Keratinocyte (primary cell): Measurements from ENCODE around the gene RBMS3. TPM values are rescaled to one million over a fixed set of nuclear protein-coding genes. Genes with fewer than 3 reads are reported as not detected.

ENCODE experiments used
- DNase-seq: peaks from one replicate; pipeline ENCODE4 v3.0.0-alpha.2; 2011; ENCODE audit warnings: low read depth, missing footprints, low spot score
- FAIRE-seq: peaks from 2 replicates; lab custom pipeline; 2011; peaks lifted over from hg19 to GRCh38; lab: Jason Lieb, UNC
- H2AFZ ChIP-seq: 2 replicates; pipeline ENCODE4 v1.6.0; 2012; ENCODE audit warnings: low read length, control low read depth, inconsistent platforms; ENCODE audit not compliant: control insufficient read depth
- H3K27ac ChIP-seq: 2 replicates; pipeline ENCODE4 v1.5.1; 2011; ENCODE audit warnings: low read length; ENCODE audit not compliant: control insufficient read depth, insufficient read depth
- H3K27me3 ChIP-seq: 3 replicates; pipeline ENCODE4 v1.6.0; 2011; ENCODE audit warnings: low read length; ENCODE audit not compliant: control insufficient read depth, insufficient read depth; ENCODE audit errors: extremely low read depth
- H3K36me3 ChIP-seq, 2 experiments: 2 replicates in 1 of 2; 3 replicates in 1 of 2; pipeline ENCODE4 v1.5.1; 2011; ENCODE audit warnings: low read length in 2 of 2, mild to moderate bottlenecking in 1 of 2; ENCODE audit not compliant: control insufficient read depth in 2 of 2, insufficient read depth in 2 of 2; ENCODE audit errors: extremely low read depth in 1 of 2
- H3K4me1 ChIP-seq: 3 replicates; pipeline ENCODE4 v1.5.1; 2011; ENCODE audit warnings: low read length; ENCODE audit not compliant: control insufficient read depth, insufficient read depth; ENCODE audit errors: extremely low read depth
- H3K4me2 ChIP-seq: 3 replicates; pipeline ENCODE4 v1.6.0; 2011; ENCODE audit warnings: low read depth, low read length; ENCODE audit not compliant: control insufficient read depth, insufficient read depth; ENCODE audit errors: extremely low read depth
- H3K4me3 ChIP-seq, 3 experiments: fragments of 200-600 bp in 1 of 3; sonication (generic) in 1 of 3; 2 replicates in 2 of 3; 3 replicates in 1 of 3; pipeline ENCODE4 v1.5.1; 2011 to 2016; ENCODE audit warnings: low read length in 3 of 3, mild to moderate bottlenecking in 3 of 3, control low read depth in 2 of 3, inconsistent platforms in 1 of 3, low read depth in 1 of 3, mixed read lengths in 1 of 3, mixed run types in 1 of 3, moderate library complexity in 1 of 3; ENCODE audit not compliant: control insufficient read depth in 2 of 3, insufficient read depth in 2 of 3; ENCODE audit errors: extremely low read depth in 1 of 3
- H3K79me2 ChIP-seq: 2 replicates; pipeline ENCODE4 v1.6.0; 2012; ENCODE audit warnings: low read length; ENCODE audit not compliant: control insufficient read depth, insufficient read depth
- H3K9ac ChIP-seq: 3 replicates; pipeline ENCODE4 v1.6.0; 2011; ENCODE audit warnings: low read length; ENCODE audit not compliant: control insufficient read depth, insufficient read depth; ENCODE audit errors: extremely low read depth
- H3K9me1 ChIP-seq: 3 replicates; pipeline ENCODE4 v1.6.0; 2011; ENCODE audit warnings: low read length; ENCODE audit not compliant: control insufficient read depth, insufficient read depth; ENCODE audit errors: extremely low read depth
- H3K9me3 ChIP-seq: 2 replicates; pipeline ENCODE4 v1.5.1; 2012; ENCODE audit warnings: low read depth, low read length; ENCODE audit not compliant: control insufficient read depth
- H4K20me1 ChIP-seq: 3 replicates; pipeline ENCODE4 v1.6.0; 2011; ENCODE audit warnings: low read length; ENCODE audit not compliant: control insufficient read depth, insufficient read depth; ENCODE audit errors: extremely low read depth
- EZH2 ChIP-seq: IDR thresholded peaks from one replicate; pipeline ENCODE4 v1.6.1; 2012; ENCODE audit warnings: inconsistent platforms, mild to moderate bottlenecking, low read length, moderate library complexity
- dilution Hi-C: fragments of 300-500 bp; cut with MboI; formaldehyde crosslinking; loops from one replicate; pipeline ENCODE4 v1.7.0; 2020; ENCODE audit warnings: low sequenced_read_pairs; ENCODE audit not compliant: extremely low pct_ligation_motif_present
- polyA plus RNA-seq, 5 experiments: library from polyadenylated mRNA; depleted of rRNA in 3 of 5; stranded (reverse) in 3 of 5; stranded (forward) in 1 of 5; unstranded in 1 of 5; fragments of >200 nt; gene quantifications; 1 replicate in 1 of 5; 2 replicates in 3 of 5; 3 replicates in 1 of 5; pipeline versions ENCODE4 v1.2.1 to v1.2.3, GENCODE V29; 2011 to 2012; ENCODE audit warnings: missing spikeins in 2 of 5, low read depth in 1 of 5, low replicate concordance in 1 of 5
- TF ChIP-seq, protein P1 (sequence below), 3 experiments: IDR thresholded peaks in 1 of 3; conservative IDR thresholded peaks in 1 of 3; optimal IDR thresholded peaks in 1 of 3; 2 replicates in 2 of 3; 3 replicates in 1 of 3; pipeline versions ENCODE3 to v1.5.1; 2011; ENCODE audit warnings: low read length in 3 of 3, mild to moderate bottlenecking in 3 of 3, moderate library complexity in 2 of 3, control low read depth in 1 of 3, inconsistent platforms in 1 of 3; ENCODE audit not compliant: insufficient read depth in 2 of 3; ENCODE audit errors: extremely low read depth in 1 of 3

The RBMS3 gene
- polyA plus RNA-seq, 1 donor (not counting 4 experiments of a cell fraction or from before 2014, with no cell fraction given): 2.3 TPM

- no peaks in the 10 kb centered on the region for H3K27me3 ChIP-seq
- no peak overlapping the region for H3K4me3 ChIP-seq
- no peak for DNase-seq
- FAIRE-seq: no peak
- TF ChIP-seq EZH2: no peak
- TF ChIP-seq, protein P1, sequence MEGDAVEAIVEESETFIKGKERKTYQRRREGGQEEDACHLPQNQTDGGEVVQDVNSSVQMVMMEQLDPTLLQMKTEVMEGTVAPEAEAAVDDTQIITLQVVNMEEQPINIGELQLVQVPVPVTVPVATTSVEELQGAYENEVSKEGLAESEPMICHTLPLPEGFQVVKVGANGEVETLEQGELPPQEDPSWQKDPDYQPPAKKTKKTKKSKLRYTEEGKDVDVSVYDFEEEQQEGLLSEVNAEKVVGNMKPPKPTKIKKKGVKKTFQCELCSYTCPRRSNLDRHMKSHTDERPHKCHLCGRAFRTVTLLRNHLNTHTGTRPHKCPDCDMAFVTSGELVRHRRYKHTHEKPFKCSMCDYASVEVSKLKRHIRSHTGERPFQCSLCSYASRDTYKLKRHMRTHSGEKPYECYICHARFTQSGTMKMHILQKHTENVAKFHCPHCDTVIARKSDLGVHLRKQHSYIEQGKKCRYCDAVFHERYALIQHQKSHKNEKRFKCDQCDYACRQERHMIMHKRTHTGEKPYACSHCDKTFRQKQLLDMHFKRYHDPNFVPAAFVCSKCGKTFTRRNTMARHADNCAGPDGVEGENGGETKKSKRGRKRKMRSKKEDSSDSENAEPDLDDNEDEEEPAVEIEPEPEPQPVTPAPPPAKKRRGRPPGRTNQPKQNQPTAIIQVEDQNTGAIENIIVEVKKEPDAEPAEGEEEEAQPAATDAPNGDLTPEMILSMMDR (optimal IDR thresholded peaks at IDR 0.05 in 1 of 3, IDR thresholded peaks at IDR 0.05 in 1 of 3, conservative IDR thresholded peaks at IDR 0.05 in 1 of 3; ENCODE audit: extremely low read depth in 1 of 3, insufficient read depth in 2 of 3, low read length in 3 of 3): no peak
- H3K4me1 ChIP-seq: no peaks in the 10 kb centered on the region
- no peak overlapping the region for H3K27ac ChIP-seq
- H2AFZ ChIP-seq: no peak overlapping the region
- no peaks in the 10 kb centered on the region for H4K20me1 ChIP-seq
- H3K4me2 ChIP-seq: no peak overlapping the region
- no peak overlapping the region for H3K9ac ChIP-seq
- dilution Hi-C loops: no loop called here
- H3K9me1 ChIP-seq: no peaks in the 10 kb centered on the region
- no peaks in the 10 kb centered on the region for H3K79me2 ChIP-seq
- H3K9me3 ChIP-seq: no peaks in the 10 kb centered on the region
- H3K36me3 ChIP-seq: no peaks in the 10 kb centered on the region
Observed at GRCh38 chr3:29608414-29609327, 327.8 kb downstream of the RBMS3 start.

- no peak for FAIRE-seq
- no peaks in the 10 kb centered on the region for H3K79me2 ChIP-seq
- H3K4me2 ChIP-seq: no peak overlapping the region
- TF ChIP-seq, protein P1 (optimal IDR thresholded peaks at IDR 0.05 in 1 of 3, IDR thresholded peaks at IDR 0.05 in 1 of 3, conservative IDR thresholded peaks at IDR 0.05 in 1 of 3; ENCODE audit: extremely low read depth in 1 of 3, insufficient read depth in 2 of 3, low read length in 3 of 3): no peak
- no peak for TF ChIP-seq EZH2
- H3K9me3 ChIP-seq: no peaks in the 10 kb centered on the region
- H3K9me1 ChIP-seq: no peaks in the 10 kb centered on the region
- dilution Hi-C loops: no loop called here
- no peak for DNase-seq
- no peak overlapping the region for H2AFZ ChIP-seq
- H3K9ac ChIP-seq: no peak overlapping the region
- H3K27me3 ChIP-seq: no peaks in the 10 kb centered on the region
- no peak overlapping the region for H3K27ac ChIP-seq
- H3K4me1 ChIP-seq: no peaks in the 10 kb centered on the region
- H3K4me3 ChIP-seq: no peak overlapping the region
- H4K20me1 ChIP-seq: no peaks in the 10 kb centered on the region
- H3K36me3 ChIP-seq: no peaks in the 10 kb centered on the region
Observed at GRCh38 chr3:29609328-29609811, 328.5 kb downstream of the RBMS3 start.
